Spleen (tissue), 7 donors: ENCODE data around the gene ZNF507.

Source experiments
- CTCF ChIP-seq, 11 experiments: fragments of 200-600 bp in 7 of 11; fragments of 450-650 bp in 4 of 11; sonication (generic) in 4 of 11; IDR thresholded peaks in 8 of 11; conservative IDR thresholded peaks in 3 of 11; 1 replicate in 7 of 11; 2 replicates in 4 of 11; pipeline versions ENCODE4 v1.4.0 to v1.8.0; 2016 to 2021; ENCODE audit warnings: antibody characterized with exemption in 11 of 11, inconsistent platforms in 4 of 11, mild to moderate bottlenecking in 1 of 11
- POLR2A ChIP-seq, 3 donors: fragments of 450-650 bp; IDR thresholded peaks; one replicate each; pipeline ENCODE4 v1.5.1; 2017; ENCODE audit warnings: antibody characterized with exemption in 3 of 3, mild to moderate bottlenecking in 1 of 3
- POLR2AphosphoS5 ChIP-seq, 3 donors: sonication (generic); formaldehyde crosslinking; IDR thresholded peaks; one replicate each; pipeline ENCODE4 v1.5.1; 2017; ENCODE audit warnings: antibody characterized with exemption in 3 of 3
- donor health status: DM: no; HTN: no; CAD: no; lungs with moderate emphysema.
- donor health status: DM: no; HTN: no; CAD: no.
- donor health status: DM: no; HTN: no; CAD: no.

DNA sequence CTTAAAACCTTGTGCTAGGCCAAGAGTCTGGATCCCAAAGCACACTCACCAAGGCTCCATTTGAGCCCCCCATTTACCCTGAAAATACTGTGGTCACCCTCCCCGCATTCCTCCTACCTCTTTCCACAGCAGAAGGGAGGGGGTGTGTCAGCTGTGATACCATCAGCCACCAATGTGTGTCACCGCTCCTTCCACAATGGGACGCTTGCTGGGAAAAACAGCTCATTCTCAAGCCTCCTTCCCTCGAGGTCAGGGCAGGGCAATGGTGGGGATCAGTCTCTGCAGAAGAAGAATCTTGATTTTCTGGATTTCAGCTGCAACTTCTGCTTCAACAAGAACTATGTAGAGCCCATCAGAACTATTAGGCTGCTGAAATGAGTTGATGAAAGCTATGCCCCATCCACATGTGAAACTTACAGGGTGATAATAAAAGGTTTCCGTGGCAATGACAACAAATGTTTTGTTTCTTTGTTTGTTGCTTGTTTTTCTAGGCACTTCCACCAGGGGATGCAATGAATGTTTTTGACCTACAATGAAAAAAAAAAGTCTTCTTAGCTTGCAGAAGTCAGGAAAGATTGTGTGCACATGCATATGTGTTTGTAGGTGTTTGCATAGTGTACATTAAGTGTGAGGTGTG, 26.4 kb upstream of the ZNF507 start:
- TF ChIP-seq CTCF (IDR thresholded peaks at IDR 0.05 in 8 of 11, conservative IDR thresholded peaks at IDR 0.05 in 3 of 11) (no peak), POLR2AphosphoS5 (IDR thresholded peaks at IDR 0.05) (no peak), POLR2A (IDR thresholded peaks at IDR 0.05) (no peak)
